Measurements from ENCODE around the gene RNPEPL1.

DNA sequence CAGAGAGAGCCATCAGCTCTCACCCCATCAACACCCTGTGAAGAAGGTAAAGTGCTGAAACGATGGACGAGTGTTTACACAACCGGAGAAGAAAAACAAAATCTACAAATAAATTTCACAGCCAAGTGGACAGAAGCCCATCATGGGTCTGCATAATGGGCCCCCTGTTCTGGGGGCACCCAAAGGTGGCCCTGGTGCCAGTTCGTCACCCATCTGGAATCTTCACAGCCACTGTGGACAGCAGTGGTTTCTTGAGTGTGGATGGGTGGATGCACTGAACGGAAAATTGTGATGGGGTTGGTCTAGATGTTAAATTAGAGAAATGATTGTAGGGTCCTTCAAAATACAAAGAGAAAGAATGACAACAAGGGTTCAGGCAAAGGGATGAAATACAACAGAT lies 49.3 kb upstream of the RNPEPL1 start:
- TF ChIP-seq EZH2 (IDR thresholded peaks at IDR 0.05) = no peak
- TF ChIP-seq POLR2AphosphoS5 (IDR thresholded peaks at IDR 0.05; ENCODE audit: borderline replicate concordance, low read depth, low read length) = no peak
- no peak for TF ChIP-seq FOXP2 (optimal IDR thresholded peaks at IDR 0.05; ENCODE audit: control extremely low read depth, extremely low read length, insufficient read depth)

Measured in SK-N-MC (cell line).